Measurements from ENCODE around the gene APMAP. TPM values are rescaled to one million over a fixed set of nuclear protein-coding genes. Genes with fewer than 3 reads are reported as not detected.

The APMAP gene
- total RNA-seq, 1 donor from 2014 or later: 71.7 TPM

GRCh38 chr20:24963672-24964505, 28.7 kb downstream of the APMAP start:
- Histone ChIP-seq H3K9ac (no peak overlapping the region), H3K4me3 (no peak overlapping the region), H2AFZ (replicated peaks) (no peak overlapping the region), H4K20me1 (ENCODE audit: low read depth) (no peaks in the 10 kb centered on the region), H3F3A (ENCODE audit: low read depth) (no peaks in the 10 kb centered on the region), H3K4me2 (no peak overlapping the region), H3K4me1 (no peaks in the 10 kb centered on the region), H3K27me3 (no peaks in the 10 kb centered on the region), H3K9me3 (ENCODE audit: low read depth) (no peaks in the 10 kb centered on the region), H3K27ac (no peak overlapping the region), H3K36me3 (no peaks in the 10 kb centered on the region), H3K79me2 (ENCODE audit: low read depth) (no peaks in the 10 kb centered on the region)
- Mint-ChIP-seq H3K27me3 (ENCODE audit: insufficient read depth, low read depth) (peaks cover 6% of the 10 kb centered on the region), H3K4me1 (no peaks in the 10 kb centered on the region), H3K9me3 (no peaks in the 10 kb centered on the region), H3K36me3 (peaks cover 28% of the 10 kb centered on the region), H3K4me3 (no peak overlapping the region), H3K27ac (peak overlapping the region; percentile 1)
- TF ChIP-seq CTCF (IDR thresholded peaks at IDR 0.05) (no peak), EZH2 (IDR thresholded peaks at IDR 0.05) (no peak), EZH2phosphoT487 (IDR thresholded peaks at IDR 0.05) (no peak)
- DNase-seq (ENCODE audit: low spot score): no peak

- Mint-ChIP-seq H3K27me3 (ENCODE audit: insufficient read depth, low read depth) (peaks cover 2% of the 10 kb centered on the region), H3K9me3 (no peaks in the 10 kb centered on the region), H3K27ac (no peak overlapping the region), H3K36me3 (peaks cover 20% of the 10 kb centered on the region), H3K4me1 (no peaks in the 10 kb centered on the region), H3K4me3 (no peak overlapping the region)
- H3K4me3 ChIP-seq: no peak overlapping the region
- H3K9me3 ChIP-seq (ENCODE audit: low read depth): no peaks in the 10 kb centered on the region
- no peaks in the 10 kb centered on the region for H4K20me1 ChIP-seq (ENCODE audit: low read depth)
- H3K27ac ChIP-seq: no peak overlapping the region
- DNase-seq (ENCODE audit: low spot score): no peak
- H3K4me1 ChIP-seq: no peaks in the 10 kb centered on the region
- H2AFZ ChIP-seq (replicated peaks): no peak overlapping the region
- H3K27me3 ChIP-seq: no peaks in the 10 kb centered on the region
- TF ChIP-seq CTCF (IDR thresholded peaks at IDR 0.05): no peak
- no peak for TF ChIP-seq EZH2 (IDR thresholded peaks at IDR 0.05)
- no peak for TF ChIP-seq EZH2phosphoT487 (IDR thresholded peaks at IDR 0.05)
- no peaks in the 10 kb centered on the region for H3K36me3 ChIP-seq
- no peak overlapping the region for H3K4me2 ChIP-seq
- H3K9ac ChIP-seq: no peak overlapping the region
- no peaks in the 10 kb centered on the region for H3K79me2 ChIP-seq (ENCODE audit: low read depth)
- H3F3A ChIP-seq (ENCODE audit: low read depth): no peaks in the 10 kb centered on the region
Observed at GRCh38 chr20:24962510-24962909, 30.0 kb downstream of the APMAP start.

GRCh38 chr20:24962182-24962492, 30.4 kb downstream of the APMAP start:
- Mint-ChIP-seq H3K27ac (no peak overlapping the region), H3K27me3 (ENCODE audit: insufficient read depth, low read depth) (peaks cover 2% of the 10 kb centered on the region), H3K36me3 (peaks cover 17% of the 10 kb centered on the region), H3K4me1 (no peaks in the 10 kb centered on the region), H3K4me3 (no peak overlapping the region), H3K9me3 (no peaks in the 10 kb centered on the region)
- Histone ChIP-seq H3K9ac (no peak overlapping the region), H3K9me3 (ENCODE audit: low read depth) (no peaks in the 10 kb centered on the region), H3K4me3 (no peak overlapping the region), H3K4me1 (no peaks in the 10 kb centered on the region), H3K4me2 (no peak overlapping the region), H4K20me1 (ENCODE audit: low read depth) (no peaks in the 10 kb centered on the region), H3K79me2 (ENCODE audit: low read depth) (no peaks in the 10 kb centered on the region), H3F3A (ENCODE audit: low read depth) (no peaks in the 10 kb centered on the region), H2AFZ (replicated peaks) (no peak overlapping the region), H3K36me3 (no peaks in the 10 kb centered on the region), H3K27me3 (no peaks in the 10 kb centered on the region), H3K27ac (no peak overlapping the region)
- no peak for DNase-seq (ENCODE audit: low spot score)
- TF ChIP-seq EZH2phosphoT487 (IDR thresholded peaks at IDR 0.05): no peak
- no peak for TF ChIP-seq CTCF (IDR thresholded peaks at IDR 0.05)
- TF ChIP-seq EZH2 (IDR thresholded peaks at IDR 0.05): no peak

Measured in neural progenitor cell (in vitro differentiated cells).